GM19395 (cell line): ENCODE measurements around the gene NOTCH4.
A peak's percentile ranks its signal among the peaks of the same experiment; 100 is the strongest.
"Not testable (repeated sequence)": the region's sequence is repeated elsewhere in the genome, so short reads cannot be mapped to it uniquely, and the experiment has no call there.

Source experiments
- ATAC-seq: cut with Tn5 transposase; IDR thresholded peaks from one replicate; pipeline ENCODE4 v1.9.1; 2021; ENCODE audit warnings: mild to moderate bottlenecking, moderate library complexity; ENCODE audit not compliant: unreplicated experiment

Gene NOTCH4

DNA sequence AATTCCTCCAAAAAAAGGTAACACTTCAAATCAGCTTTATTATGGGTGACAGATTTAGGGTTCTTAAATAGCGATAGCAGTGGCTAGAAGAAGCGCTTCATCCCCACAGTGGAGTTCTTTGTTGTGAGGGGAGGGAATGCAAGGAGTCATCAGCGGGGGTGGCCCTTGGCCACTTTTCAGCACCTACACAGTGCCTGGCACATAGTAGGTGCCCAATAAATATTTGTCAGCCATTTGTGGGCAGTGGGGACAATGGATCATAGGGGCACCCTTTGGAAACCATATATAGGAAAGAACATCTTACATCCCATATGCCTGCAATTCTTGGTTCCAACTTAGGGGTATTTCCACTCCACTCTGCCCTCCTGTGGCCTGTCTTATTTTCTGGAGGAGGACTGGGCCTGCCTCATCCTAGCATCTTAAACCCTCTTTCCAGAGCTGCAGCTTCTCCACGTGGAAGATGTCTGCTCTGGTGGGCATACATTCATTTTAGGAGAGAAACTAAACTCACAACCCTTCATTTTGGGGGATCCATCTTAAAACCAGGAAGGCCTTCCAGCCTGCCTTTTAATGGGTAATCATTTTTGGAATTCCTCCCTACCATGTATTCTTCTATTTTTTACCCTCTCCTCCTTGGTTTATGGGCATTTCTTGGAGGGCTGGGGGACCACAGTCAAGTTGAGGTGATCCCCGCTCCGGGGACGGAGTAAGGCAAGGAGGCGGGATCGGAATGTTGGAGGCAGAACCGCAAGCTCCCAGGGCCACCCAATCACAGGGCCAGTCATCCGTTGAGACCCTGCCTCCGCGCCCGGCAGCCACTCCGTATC, 28.8 kb downstream of the NOTCH4 start:
- ATAC-seq = peak; percentile 69

DNA sequence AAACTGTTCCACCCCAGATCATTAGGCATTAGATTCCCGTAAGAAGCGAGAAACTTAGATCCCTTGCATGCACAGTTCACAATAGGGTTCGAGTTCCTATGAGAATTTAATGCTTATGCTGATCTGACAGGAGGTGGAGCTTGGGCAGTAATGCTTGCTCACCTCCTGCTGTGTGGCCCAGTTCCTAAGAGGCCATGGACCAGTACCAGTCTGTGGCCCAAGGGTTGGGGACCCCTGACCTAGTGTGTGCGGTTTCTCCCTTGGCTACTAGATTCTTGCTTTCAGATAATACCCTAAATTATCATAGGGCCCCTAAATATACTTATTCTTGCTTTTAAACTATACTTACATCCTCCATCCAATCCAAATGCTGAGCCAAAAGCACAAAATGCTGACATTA, 29.5 kb downstream of the NOTCH4 start:
- ATAC-seq = no peak

DNA sequence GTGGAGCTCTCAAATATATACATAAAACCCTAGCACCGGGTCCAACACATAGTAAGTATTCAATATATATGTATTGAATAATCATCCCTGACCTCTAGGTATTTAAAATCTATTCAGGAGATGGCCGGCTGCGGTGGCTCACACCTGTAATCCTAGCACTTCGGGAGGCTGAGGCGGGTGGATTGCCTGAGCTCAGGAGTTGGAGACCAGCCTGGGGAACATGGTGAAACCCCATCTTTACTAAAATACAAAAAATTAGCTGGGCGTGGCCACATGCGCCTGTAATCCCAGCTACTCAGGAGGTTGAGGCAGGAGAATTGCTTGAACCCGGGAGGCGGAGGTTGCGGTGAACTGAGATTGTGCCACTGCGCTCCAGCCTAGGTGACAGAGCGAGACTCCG, 30.8 kb downstream of the NOTCH4 start:
- ATAC-seq = not testable (repeated sequence)

DNA sequence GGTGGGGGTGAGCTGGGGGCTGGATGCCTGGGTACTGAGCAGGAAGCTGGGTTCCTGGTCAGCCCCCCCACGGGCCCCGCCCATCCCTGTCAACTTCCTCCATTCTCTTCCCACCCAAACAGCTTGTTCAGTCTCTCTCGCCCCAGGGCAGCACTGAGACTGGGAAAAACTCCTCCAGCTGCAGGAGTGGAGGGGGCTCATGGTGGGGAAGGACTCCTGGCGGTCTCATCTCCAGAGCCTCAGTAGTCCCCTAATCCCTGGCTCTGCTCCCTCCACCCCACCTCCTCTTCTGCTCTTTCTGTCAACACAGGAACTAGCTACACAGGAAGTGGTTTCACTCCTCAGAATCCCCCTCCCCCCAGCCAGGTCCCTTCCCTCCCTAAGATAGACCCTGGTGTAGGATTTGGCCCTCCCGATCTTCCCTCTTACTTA, 31.2 kb downstream of the NOTCH4 start, which contains the start of gene GPSM3:
GPSM3 (minus strand) TSS at position 36 of the 432 bp plus-strand sequence. CDS start 130 bp downstream, outside the sequence.
- ATAC-seq = no peak

DNA sequence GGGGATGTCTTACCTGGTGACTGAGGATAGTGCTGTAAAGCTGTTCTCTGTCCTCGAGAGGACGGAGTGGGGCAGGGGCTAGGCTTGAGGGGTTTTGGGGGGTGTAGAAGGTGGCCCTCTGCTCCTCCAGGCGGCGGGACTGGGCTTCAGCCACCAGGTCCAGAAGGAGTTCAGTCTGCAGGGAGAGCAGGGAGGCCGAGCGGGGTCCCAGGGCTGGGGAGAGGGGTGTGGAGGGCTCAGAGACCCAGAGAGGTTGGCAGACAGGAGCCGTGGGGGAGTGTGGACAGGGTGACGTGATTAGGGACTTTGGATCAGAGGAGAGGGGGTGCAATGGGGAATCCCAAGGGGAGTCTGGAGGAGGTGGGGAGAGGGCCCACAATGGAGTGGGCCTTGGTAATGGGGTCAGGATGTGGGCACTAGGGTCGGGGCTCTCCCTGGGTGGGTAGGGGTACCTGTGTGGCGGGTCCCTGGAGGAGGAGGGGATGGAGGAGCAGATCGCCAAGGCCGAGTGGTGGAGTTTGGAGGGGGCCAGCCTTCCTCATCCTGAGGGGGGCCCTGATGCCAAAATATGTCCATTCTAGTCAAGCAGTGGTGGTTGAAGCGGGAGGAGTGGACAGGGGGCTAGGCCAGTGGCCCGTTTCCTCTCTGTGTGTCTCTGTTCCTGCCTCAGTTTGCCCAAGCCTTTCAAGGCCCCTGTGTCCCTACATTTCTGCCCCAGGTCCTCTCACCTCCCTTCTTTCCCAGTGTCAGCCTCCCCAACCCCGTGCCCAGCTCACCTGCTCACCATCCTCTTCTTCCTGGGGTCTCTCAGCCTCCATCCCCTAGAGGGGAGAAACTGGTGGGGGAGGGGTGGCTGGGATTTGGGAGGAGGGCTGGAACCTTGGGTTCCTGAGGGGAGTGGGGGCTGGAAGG, 31.9 kb downstream of the NOTCH4 start:
- ATAC-seq = no peak

DNA sequence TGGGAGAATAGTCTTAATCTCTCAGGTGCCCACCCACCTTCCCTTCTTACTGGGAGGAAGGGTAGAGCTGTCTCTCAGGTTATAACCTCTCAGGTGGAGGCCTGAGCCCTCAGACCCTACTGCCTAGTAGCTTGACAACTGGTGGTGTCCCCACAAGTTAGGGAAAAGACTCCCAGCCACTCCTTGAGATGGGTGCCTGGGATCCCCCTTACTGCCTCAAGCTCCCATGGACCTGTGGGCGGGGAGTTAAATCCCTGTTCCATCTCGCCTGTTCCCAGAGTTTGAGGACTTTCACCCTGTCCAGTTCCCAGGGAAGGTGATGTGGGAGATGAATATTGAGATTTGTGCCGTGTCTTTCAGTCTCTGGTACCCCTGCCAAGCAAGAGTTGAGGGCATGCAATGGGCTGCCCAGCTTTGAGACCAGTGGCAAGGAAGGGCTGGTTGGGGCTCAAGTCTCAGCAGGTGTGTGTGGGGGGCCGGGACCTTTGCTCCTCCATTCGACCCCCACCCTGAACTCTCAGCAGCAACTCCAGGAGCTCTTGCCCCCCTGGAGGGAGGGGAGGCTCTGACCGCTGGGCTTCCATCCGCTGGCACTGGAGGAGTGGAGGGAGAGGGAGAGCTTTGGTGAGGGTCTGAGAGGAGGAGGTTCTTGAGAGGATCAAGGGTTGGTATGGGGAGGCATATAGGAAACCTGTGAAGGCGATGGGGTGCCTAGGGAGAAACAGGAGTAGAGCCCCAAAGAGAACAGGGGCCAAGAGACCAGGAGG, 32.8 kb downstream of the NOTCH4 start:
- no peak for ATAC-seq

DNA sequence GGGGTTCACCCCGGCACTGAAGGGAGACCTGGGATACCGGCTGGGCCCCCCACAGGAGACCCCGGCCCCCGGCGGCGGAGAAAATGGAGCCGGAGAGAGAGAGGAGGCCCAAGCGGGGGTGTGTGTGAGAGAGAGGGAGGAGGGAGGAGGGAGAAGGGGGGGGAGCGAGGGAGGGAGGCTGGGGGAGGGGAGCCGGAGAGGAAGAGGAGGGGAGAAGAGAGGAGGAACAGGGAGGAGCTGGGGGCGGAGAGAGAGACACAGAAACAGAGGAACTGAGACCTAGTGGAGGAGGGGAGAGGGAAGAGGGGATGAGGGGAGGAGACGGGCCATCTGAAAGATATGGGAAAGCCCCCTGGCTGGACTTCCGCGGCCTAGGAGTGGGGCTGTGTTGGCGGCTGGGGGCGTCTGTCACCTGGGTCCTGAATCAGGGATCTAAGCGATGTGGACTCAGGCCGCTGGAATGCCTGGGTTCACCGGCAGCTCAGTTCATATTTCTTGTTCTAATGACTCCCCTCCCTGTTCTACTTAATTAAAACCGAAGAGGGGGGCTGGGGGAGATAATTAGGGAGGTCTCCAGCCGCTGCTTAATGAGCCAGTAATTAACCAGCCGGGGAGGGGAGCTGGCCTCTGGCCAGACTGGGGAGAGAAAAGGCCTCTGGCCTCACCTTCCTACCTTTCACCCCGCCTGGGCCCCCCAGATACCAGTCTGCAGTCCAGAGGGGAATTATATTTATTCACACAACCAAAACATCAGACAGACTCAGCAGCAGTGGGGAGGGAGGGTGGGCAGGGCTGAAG, 33.6 kb downstream of the NOTCH4 start, which contains the start of gene PBX2:
PBX2 (minus strand) TSS at position 149 of the 798 bp plus-strand sequence. CDS start 287 bp downstream, outside the sequence.
- ATAC-seq = no peak

DNA sequence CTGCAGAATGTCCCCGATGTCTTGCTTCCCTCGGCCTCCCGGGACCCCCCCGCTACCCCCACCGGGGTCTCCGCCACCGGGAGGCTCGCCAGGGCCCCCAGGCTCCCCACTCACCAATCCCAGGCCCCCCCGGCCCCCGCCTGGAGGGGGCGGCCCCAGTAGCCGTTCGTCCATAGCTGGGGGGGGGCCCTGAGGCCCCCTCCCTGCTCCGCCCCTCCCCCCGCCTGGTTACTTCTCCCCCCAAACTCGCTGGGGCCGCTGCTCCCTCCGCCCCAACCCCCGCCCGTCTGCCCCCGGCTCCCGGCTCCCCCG, 34.2 kb downstream of the NOTCH4 start:
- ATAC-seq = no peak

DNA sequence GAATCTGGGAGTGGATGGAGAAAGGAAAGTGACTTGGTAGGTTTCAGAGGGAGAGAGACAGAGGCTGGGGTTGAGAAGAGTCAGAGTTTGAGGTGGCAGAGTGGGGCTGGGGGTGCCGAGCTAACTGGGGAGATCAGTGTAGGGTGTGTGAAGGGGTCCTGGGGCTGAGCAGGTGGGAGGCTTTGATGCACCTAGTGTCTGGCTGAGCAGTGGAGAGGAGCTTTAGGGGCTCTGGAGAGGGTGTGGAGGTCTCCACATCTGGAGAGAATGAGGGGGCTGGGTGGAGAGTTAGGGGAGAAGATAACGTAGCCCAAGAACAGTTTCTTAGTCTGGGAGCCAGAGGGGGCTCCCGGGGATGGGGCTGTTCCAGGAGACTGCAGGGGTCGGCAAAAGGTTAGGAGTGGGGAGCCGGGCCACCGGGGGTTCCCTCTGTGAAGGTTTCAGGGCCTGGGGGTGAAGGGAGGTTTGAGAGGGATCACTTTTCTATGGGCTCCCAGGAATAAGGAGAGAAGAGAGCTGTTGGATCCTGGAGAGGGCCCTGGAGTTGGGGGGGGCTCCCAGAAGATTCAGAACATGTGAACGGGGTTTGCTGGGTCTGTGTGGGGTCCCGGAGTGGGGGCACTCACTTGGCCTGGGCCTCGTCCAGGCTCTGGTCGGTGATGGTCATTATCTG, 34.7 kb downstream of the NOTCH4 start:
- no peak for ATAC-seq

DNA sequence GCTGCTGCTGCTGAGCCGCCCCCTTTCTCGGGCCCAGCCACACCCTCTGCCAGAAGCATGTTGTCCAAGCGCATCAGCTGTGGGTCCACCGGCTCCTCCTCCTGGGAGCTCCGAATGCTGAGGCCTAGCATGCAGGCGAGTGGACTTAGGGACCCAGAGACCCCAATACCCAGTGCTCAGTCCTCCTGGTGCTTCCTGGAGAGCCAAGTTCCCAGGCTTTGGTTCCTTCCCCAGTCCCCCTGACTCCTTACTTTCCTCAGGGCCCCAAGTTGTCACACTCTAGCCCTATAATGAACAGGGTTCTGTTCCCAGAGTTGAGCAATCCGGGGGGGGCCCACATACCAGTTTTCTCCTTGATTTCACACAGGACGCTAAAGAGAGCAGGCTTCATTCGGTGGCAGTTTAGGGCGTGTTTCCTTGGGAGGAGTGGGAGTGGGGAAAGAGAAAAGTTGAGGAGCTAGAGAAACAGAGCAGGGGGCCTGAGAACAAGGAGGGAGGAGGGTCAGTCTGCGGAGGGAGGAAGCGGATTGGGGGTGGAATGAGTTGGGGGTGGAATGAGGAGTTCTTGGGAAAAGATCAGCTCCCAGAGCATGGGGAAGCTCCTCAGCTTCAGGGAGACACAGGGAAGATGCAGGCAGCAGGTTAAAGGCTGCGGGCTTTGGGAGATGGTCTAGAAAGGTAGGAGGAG, 35.3 kb downstream of the NOTCH4 start:
- no peak for ATAC-seq

DNA sequence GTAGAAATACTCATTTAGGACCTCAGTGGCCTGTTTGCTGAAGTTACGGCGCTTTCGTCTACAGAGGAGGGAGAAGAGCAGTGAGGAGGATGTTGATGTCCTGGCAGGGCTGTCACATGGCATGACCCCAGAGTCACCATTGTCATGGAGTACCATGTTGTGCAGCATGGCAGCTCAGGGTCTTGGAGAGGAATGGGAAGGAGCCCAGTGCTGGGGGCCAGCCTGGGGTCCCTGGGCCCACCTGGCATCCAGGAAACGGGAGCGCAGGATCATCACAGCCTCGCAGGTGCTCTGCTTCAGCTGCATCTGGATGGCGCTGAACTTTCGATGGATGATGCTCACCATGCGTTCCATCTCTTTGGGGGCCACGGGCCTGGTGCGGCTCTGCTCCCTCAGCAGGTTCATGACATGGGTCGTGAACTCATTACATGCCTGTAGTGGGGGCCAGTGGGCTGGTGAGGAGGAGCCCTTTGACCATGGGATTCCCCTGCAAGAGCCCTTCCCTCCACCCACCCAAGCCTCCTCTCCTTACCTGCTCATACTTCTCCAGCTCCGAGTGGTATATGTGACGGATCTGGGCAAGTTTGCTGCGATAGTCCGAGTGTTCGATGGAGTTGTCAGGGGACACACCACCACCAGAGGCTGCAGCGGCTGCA, 36.0 kb downstream of the NOTCH4 start:
- ATAC-seq = not testable (repeated sequence)

DNA sequence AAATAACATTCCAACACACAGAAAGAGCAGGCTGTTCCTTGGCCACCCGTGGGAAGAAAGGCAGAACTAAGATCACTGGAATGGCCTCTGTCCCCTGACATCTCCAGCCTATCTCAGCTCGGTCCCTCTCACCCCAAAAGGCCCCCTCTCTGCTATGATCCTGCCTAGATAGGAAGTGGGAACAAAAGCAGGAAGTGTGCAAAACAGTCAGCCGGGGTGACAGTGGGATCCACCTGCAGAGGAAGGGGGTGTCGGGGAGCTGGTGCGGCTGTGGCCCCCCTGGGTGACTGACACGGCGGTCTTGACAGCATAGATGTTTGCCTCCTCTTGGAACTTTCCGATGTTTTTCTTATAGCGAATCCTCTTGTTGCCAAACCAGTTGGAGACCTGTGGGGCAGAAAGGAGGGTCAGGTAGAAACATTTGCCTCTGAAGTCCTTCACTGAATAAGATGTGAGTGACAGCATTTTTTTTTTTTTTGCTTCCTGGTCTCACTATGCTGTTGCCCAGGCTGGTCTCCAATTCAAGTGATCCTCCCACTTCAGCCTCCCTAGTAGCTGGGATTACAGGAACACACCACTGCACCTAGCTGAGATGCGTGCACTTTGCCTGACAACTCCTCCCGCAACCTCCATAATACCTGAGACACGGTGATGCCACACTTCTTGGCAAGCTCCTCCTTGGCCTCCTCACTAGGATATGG, 36.7 kb downstream of the NOTCH4 start:
- no peak for ATAC-seq

DNA sequence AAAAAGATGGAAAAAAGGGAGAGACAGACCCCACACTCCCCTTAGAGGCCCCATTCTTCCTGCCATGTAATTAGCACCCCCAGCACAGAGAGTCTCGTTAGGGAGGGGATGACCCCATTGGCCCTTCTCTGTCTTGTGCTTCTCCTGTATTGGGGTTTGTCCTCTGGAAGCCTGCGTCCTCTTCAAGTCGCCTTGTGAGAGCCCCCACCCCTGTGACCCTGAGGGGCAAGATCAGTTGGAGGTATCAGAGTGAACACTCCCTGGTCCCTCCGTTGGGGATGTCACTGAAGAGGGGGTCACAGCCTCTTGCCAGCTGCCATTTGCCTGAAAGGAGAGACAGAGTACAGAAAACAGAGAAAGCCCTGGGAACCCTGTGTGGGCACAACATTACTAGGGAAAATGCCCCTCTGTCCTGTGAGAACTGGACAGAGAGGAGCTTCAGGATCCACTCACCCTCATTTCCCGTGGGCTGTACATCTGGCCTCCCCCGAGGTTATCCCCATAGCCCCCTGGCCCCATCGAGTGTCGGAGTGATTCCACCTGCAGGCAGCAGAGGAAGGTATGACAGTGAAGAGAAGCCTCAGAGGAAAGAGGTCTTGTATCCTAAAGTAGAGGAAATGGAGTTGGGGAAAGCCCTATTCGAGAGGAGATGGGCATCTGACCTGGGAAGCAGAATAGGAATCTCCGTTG, 37.6 kb downstream of the NOTCH4 start:
- not testable (repeated sequence) for ATAC-seq

DNA sequence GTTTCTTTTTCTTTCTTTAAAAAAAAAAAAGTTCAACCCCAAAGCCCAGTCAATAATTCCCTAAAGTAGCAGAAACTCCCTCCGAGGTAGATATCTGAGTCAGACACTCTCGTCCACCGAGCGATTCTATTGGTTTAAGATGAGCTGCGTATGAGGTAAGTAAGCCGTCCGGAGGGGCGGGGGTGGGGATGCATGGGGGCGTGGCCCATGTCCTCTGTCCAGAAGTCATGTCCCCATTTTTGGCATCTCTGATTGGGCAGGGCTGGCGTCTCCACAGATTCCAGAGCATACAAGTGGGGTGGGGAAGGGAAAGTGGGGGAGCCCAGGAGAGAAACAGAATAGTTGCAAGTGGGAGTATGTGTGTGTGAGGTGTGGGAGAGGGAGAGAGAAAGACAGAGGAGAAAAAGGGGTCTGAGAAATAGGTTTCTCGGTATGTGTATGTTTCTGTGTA, 38.2 kb downstream of the NOTCH4 start:
- not testable (repeated sequence) for ATAC-seq

DNA sequence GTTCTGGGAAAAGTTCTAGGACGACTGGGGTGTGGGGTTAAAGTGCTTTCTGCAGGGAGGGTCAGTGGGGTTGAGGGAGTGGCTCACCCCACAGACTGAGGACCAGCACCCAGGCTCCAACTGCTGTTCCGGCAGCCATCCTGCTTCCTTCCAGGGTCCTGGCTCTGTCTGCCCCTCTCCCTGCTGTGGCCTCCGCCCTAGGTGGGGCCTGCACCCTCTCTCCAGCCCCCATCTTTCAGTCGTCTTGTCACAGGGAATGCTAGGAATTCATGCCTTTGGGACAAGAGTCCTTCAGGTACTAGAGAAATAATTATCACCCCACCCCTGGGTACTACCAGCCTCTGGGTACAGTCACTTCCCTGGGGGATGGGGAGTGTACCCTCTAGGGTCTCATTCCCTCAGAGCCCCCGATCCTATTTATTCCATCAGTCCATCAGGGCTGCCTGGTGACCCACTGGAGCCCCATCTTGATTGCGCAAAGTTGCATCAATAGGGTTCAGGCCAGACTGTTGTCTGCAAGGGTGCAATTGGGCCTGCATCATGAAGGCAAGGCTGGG, 39.7 kb downstream of the NOTCH4 start, which contains the start of gene AGER:
AGER (minus strand) TSS at position 170 of the 557 bp plus-strand sequence; CDS start at position 139, 31 bp downstream.
- no peak for ATAC-seq

DNA sequence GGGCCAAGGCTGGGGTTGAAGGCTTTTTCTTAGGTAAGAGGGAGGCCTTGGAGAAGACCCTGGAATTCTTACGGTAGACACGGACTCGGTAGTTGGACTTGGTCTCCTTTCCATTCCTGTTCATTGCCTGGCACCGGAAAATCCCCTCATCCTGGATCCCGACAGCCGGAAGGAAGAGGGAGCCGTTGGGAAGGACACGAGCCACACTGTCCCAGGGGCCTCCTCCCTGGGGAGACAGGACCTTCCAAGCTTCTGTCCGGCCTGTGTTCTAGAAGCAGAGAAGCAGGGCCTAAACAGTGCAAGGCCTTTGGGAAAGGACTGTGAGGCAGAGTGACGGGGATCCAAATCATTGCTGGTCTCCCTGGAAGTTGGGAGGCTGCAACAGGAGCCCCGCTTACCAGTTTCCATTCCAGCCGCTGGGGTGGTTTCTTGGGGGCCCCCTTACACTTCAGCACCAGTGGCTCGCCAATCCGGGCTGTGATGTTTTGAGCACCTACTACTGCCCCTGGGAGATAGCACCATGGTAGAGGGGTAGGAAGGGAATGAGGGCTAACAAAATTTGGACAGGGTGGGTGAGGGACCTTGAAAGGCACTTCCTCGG, 40.3 kb downstream of the NOTCH4 start:
- ATAC-seq = no peak
